C4-2B (cell line): Measurements from ENCODE around the gene CD28.

Experiments
- H3K27ac ChIP-seq: fragments of 450-650 bp; 2 replicates; pipeline ENCODE4 v1.5.1; 2017
- ZFX ChIP-seq: fragments of 450-650 bp; IDR thresholded peaks from 2 replicates; pipeline ENCODE4 v1.6.1; 2017
- TF ChIP-seq, protein P1 (sequence below): fragments of 450-650 bp; conservative IDR thresholded peaks from 2 replicates; pipeline ENCODE4 v1.5.1; 2017; ENCODE audit warnings: mild to moderate bottlenecking

CD28 gene

DNA sequence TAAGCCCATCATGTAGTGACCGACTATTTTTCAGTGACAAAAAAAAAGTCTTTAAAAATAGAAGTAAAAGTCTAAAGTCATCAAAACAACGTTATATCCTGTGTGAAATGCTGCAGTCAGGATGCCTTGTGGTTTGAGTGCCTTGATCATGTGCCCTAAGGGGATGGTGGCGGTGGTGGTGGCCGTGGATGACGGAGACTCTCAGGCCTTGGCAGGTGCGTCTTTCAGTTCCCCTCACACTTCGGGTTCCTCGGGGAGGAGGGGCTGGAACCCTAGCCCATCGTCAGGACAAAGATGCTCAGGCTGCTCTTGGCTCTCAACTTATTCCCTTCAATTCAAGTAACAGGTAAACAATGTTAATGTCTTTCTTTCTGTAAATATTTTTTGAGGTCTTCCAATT, at the start of gene CD28:
CD28 (plus strand) TSS at position 237 of the 400 bp plus-strand sequence; CDS start at position 295, 58 bp downstream.
- TF ChIP-seq, protein P1, sequence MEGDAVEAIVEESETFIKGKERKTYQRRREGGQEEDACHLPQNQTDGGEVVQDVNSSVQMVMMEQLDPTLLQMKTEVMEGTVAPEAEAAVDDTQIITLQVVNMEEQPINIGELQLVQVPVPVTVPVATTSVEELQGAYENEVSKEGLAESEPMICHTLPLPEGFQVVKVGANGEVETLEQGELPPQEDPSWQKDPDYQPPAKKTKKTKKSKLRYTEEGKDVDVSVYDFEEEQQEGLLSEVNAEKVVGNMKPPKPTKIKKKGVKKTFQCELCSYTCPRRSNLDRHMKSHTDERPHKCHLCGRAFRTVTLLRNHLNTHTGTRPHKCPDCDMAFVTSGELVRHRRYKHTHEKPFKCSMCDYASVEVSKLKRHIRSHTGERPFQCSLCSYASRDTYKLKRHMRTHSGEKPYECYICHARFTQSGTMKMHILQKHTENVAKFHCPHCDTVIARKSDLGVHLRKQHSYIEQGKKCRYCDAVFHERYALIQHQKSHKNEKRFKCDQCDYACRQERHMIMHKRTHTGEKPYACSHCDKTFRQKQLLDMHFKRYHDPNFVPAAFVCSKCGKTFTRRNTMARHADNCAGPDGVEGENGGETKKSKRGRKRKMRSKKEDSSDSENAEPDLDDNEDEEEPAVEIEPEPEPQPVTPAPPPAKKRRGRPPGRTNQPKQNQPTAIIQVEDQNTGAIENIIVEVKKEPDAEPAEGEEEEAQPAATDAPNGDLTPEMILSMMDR: no peak
- TF ChIP-seq ZFX: no peak
- H3K27ac ChIP-seq: no peak within 1 kb of the TSS

DNA sequence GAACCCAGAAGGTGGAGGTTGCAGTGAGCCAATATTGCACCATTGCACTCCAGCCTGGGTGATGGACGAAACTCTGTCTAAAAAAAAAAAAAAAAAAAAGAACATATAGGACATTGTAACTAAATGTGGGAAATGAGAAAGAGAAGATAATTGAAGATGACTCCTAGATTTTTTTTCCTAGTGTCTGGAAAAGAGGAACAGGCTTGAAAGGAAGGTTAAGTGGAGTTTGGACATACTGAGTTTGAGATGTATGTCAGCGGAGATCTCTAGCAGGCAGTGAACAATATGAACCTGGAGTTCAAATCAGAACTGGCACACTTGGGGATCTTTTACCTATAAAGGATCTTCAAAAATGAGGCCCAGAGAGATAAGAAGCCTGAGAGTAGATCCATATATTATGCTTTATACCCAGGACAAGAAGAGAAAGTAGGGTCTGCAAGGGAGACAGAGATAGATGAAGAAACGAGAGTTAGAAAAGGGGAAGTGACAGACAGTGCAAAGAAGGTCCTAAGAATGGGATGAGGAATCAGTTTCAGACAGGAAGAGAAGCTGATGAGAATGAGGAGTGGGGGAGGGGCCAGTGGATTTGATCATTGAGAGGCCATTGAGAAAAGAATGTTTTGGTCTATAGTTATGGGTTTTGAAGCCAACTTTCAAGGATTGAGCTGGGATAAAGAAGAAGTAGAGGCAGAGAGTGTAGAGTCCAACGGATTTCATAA, 46.9 kb upstream of the CD28 start:
- TF ChIP-seq ZFX: no peak
- TF ChIP-seq, protein P1: no peak
- H3K27ac ChIP-seq: no peak overlapping the region

DNA sequence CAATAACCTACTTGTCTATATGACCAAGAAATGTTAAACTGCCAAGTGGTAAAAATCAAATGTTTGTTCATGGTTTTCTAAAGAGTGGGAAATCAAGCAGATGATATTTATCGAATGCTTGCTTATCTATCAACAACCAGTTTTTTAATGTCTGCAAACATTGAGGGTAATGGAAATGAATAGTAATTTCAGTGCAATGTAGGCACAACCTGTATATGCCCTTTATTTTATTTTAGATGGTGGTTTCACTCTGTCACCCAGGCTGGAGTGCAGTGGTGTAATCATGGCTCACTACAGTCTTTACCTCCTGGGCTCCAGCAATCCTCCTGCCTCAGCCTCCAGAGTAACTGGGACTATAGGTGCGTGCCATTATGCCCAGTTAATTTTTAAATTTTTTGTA, 46.0 kb upstream of the CD28 start:
- TF ChIP-seq, protein P1: no peak
- no peak for TF ChIP-seq ZFX
- no peak overlapping the region for H3K27ac ChIP-seq

- TF ChIP-seq ZFX: no peak
- TF ChIP-seq, protein P1: no peak
- no peak overlapping the region for H3K27ac ChIP-seq
Measured at GRCh38 chr2:203661279-203661908, 45.0 kb upstream of the CD28 start.

GRCh38 chr2:203662487-203662886, 44.0 kb upstream of the CD28 start:
- H3K27ac ChIP-seq: no peak overlapping the region
- no peak for TF ChIP-seq ZFX
- TF ChIP-seq, protein P1: no peak

DNA sequence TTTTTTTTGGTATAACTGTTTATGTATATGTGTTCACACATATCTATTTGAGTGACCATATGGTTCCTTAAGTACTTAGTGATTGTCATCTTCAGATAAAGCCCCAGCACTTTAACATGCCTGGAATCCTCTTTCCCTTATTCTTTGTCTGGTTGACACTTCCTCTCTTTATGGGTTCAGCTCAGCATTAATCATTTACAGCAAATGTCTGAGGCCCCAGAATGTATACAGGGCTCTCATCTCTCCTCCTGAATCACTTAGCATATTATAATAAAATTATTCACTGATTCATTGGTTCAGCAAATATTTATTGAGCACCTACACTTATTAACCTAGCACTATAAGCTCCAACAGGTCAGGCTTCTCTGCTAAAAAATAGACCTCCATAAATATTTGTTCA, 43.5 kb upstream of the CD28 start:
- H3K27ac ChIP-seq: no peak overlapping the region
- TF ChIP-seq, protein P1: no peak
- no peak for TF ChIP-seq ZFX

DNA sequence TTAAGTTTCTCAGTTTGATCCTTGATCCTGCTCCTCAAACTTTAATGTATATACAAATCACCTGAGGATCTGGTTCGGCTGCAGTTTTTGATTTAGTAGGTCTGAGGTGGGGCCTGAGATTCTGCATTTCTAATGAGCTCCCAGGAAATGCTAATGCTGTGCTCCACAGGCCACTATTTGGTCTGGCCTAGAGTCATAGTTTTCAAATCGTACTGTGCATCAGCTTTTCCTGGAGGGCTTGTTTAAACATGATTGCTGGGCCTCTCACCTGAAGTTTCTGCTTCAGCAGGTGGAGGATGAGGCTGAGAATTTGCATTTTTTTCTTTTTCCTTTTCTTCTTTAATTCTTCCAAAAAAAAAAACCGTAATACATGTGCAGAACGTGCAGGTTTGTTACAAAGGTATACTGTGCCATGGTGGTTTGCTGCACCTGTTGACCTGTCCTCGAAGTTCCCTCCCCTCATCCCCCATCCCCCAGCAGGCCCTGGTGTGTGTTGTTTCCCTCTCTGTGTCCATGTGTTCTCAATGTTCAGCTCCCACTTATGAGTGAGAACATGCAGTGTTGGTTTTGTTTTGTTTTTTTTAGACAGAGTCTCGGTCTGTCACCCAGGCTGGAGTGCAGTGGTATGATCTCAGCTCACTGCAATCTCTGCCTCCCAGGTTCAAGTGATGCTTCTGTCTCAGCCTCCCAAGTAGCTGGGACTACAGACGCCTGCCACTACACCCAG, 42.2 kb upstream of the CD28 start:
- H3K27ac ChIP-seq: no peak overlapping the region
- TF ChIP-seq ZFX: no peak
- TF ChIP-seq, protein P1: no peak
